ENCODE measurements around the gene IFIH1. TPM values are rescaled to one million over a fixed set of nuclear protein-coding genes. Genes with fewer than 3 reads are reported as not detected.

IFIH1 gene
- total and polyA plus RNA-seq, 2 of the 8 experiments (the other 6 are each of a cell fraction or from before 2014, with no cell fraction given) = 0.32 to 2.0 TPM

- H4K8ac ChIP-seq (ENCODE audit: extremely low read depth, insufficient read depth, low read length) = no peak overlapping the region
- no peak overlapping the region for H3K9ac ChIP-seq (replicated peaks in 1 of 4; ENCODE audit: extremely low read depth in 1 of 4, low read depth in 3 of 4, low read length in 3 of 4)
- no peaks in the 10 kb centered on the region for H3K4me1 ChIP-seq (replicated peaks in 1 of 4; ENCODE audit: control insufficient read depth in 3 of 4, insufficient read depth in 4 of 4, low read length in 3 of 4)
- no peak overlapping the region for H3K4me3 ChIP-seq (ENCODE audit: extremely low read depth in 1 of 4, insufficient read depth in 2 of 4, low read depth in 3 of 4, low read length in 4 of 4)
- no peak overlapping the region for H2BK15ac ChIP-seq (ENCODE audit: low read length)
- H4K20me1 ChIP-seq (replicated peaks in 1 of 2; ENCODE audit: control insufficient read depth in 1 of 2, insufficient read depth in 2 of 2, low read length in 2 of 2) = no peaks in the 10 kb centered on the region
- H3K23ac ChIP-seq (ENCODE audit: insufficient read length) = no peak overlapping the region
- DNase-seq (ENCODE audit: low read depth in 1 of 2, low spot score in 2 of 2) (no peak), FAIRE-seq (no peak)
- H3K27me3 ChIP-seq (replicated peaks in 1 of 4; ENCODE audit: control insufficient read depth in 3 of 4, extremely low read depth in 1 of 4, insufficient read depth in 3 of 4, low read length in 3 of 4) = no peaks in the 10 kb centered on the region
- ChIA-PET CTCF (ENCODE audit: partially characterized antibody) (interaction anchor here (0.9 to 1.6 kb wide), 4 partner anchors 24 to 124 kb away, joined by 3 to 4 read pairs (median 4); no protein-coding TSS in a partner anchor), POLR2A (ENCODE audit: partially characterized antibody) (no interaction called here)
- no peak overlapping the region for H3K18ac ChIP-seq (ENCODE audit: extremely low read depth, low read length)
- no peak overlapping the region for H3K4me2 ChIP-seq (ENCODE audit: insufficient read depth in 1 of 2, low read depth in 2 of 2, low read length in 2 of 2)
- no peak overlapping the region for H3K14ac ChIP-seq (ENCODE audit: insufficient read length)
- H3K79me1 ChIP-seq (ENCODE audit: low read depth, low read length) = no peaks in the 10 kb centered on the region
- H2BK20ac ChIP-seq (ENCODE audit: low read length) = no peak overlapping the region
- 93% methylated on average over 4 of the region's 4 CpGs; no CpG with 5 or more reads in 1 of the 2 experiments for WGBS, 2 experiments (ENCODE audit: extremely low coverage in 1 of 2, insufficient coverage in 1 of 2, insufficient read length in 1 of 2, insufficient replicate concordance in 2 of 2, low coverage in 1 of 2, low lambda C conversion rate in 2 of 2, missing lambda C conversion rate in 1 of 2)
- H2BK120ac ChIP-seq (replicated peaks; ENCODE audit: low read depth, low read length) = no peak overlapping the region
- H2BK5ac ChIP-seq (ENCODE audit: low read depth, low read length) = no peak overlapping the region
- no peak overlapping the region for H4K91ac ChIP-seq (replicated peaks; ENCODE audit: insufficient read length, low read length)
- no peaks in the 10 kb centered on the region for H3K9me3 ChIP-seq (ENCODE audit: insufficient read depth in 2 of 2, low read depth in 1 of 2, low read length in 1 of 2)
- H3K4ac ChIP-seq (replicated peaks; ENCODE audit: insufficient read length, low read depth, low read length) = no peak overlapping the region
- no peaks in the 10 kb centered on the region for H3K23me2 ChIP-seq (ENCODE audit: low read depth, low read length)
- H2BK12ac ChIP-seq (ENCODE audit: low read depth, low read length) = no peak overlapping the region
- H2AFZ ChIP-seq (ENCODE audit: low read length) = no peak overlapping the region
- no peak overlapping the region for H3K27ac ChIP-seq (ENCODE audit: low read depth, low read length)
- H4K5ac ChIP-seq (ENCODE audit: insufficient read length, low read depth, low read length) = no peak overlapping the region
- no peaks in the 10 kb centered on the region for H3K79me2 ChIP-seq (ENCODE audit: control insufficient read depth in 1 of 2, insufficient read depth in 2 of 2, low read length in 2 of 2)
- H2AK5ac ChIP-seq (ENCODE audit: low read depth, low read length) = no peak overlapping the region
- H3K56ac ChIP-seq (replicated peaks; ENCODE audit: insufficient read length, low read depth, low read length) = no peak overlapping the region
- no peaks in the 10 kb centered on the region for H3K36me3 ChIP-seq (ENCODE audit: control insufficient read depth in 2 of 4, insufficient read depth in 4 of 4, low read length in 3 of 4)
- TF ChIP-seq SIRT6 (IDR thresholded peaks at IDR 0.05; ENCODE audit: low read length) = no peak
- TF ChIP-seq KDM4A (IDR thresholded peaks at IDR 0.05; ENCODE audit: low read depth, low read length, severe bottlenecking) = no peak
- TF ChIP-seq RBBP5 (IDR thresholded peaks at IDR 0.05; ENCODE audit: borderline replicate concordance, low read depth, low read length) = no peak
- TF ChIP-seq SIX5 (IDR thresholded peaks at IDR 0.05; ENCODE audit: low read depth, low read length) = no peak
- TF ChIP-seq RNF2 (IDR thresholded peaks at IDR 0.05; ENCODE audit: borderline replicate concordance, low read depth, low read length, missing control alignments, poor library complexity, severe bottlenecking) = no peak
- TF ChIP-seq MAFK (IDR thresholded peaks at IDR 0.05; ENCODE audit: low read depth, low read length) = no peak
- no peak for TF ChIP-seq BRCA1 (IDR thresholded peaks at IDR 0.05; ENCODE audit: low read depth, low read length)
- no peak for TF ChIP-seq CEBPB (IDR thresholded peaks at IDR 0.05; ENCODE audit: low read depth, low read length)
- TF ChIP-seq E2F6 (IDR thresholded peaks at IDR 0.05) = no peak
- no peak for TF ChIP-seq POLR2A (IDR thresholded peaks at IDR 0.05; ENCODE audit: control extremely low read depth in 1 of 2, low read depth in 2 of 2, low read length in 2 of 2)
- no peak for TF ChIP-seq SP4 (IDR thresholded peaks at IDR 0.05; ENCODE audit: low read length)
- no peak for TF ChIP-seq CREB1 (IDR thresholded peaks at IDR 0.05)
- TF ChIP-seq RXRA (IDR thresholded peaks at IDR 0.05; ENCODE audit: insufficient read depth, low read depth, low read length) = no peak
- no peak for TF ChIP-seq KDM5A (IDR thresholded peaks at IDR 0.05; ENCODE audit: low read length)
- no peak for TF ChIP-seq HDAC2 (IDR thresholded peaks at IDR 0.05; ENCODE audit: borderline replicate concordance in 1 of 2, low read depth in 2 of 2, low read length in 2 of 2)
Measured at GRCh38 chr2:162277381-162277780, 41.1 kb downstream of the IFIH1 start.

All from H1 (cell line).